IMR-90 (cell line): ENCODE results near the gene LOX. TPM values are rescaled to one million over a fixed set of nuclear protein-coding genes. Genes with fewer than 3 reads are reported as not detected.

Source experiments
- ATAC-seq: fragments of 200-7000 bp; cut with Tn5 transposase; 2 replicates; pipeline ENCODE4 v1.9.1; 2020; ENCODE audit warnings: low read depth, mild to moderate bottlenecking, moderate library complexity
- BruUV-seq: library from RNA; stranded (reverse); fragments of 400-500 nt; replicated peaks from 2 replicates; lab custom pipeline; 2021; lab: Mats Ljungman, UMichigan
- CTCF ChIA-PET: fragments of 300-600 bp; formaldehyde crosslinking; extraction: SDS; loops from one replicate; lab custom pipeline; 2021; ENCODE audit warnings: antibody characterized with exemption; lab: Yijun Ruan, JAX
- POLR2A ChIA-PET: fragments of 300-600 bp; sonication (Branson Sonifier 250); formaldehyde crosslinking; loops from one replicate; lab custom pipeline; 2022; ENCODE audit warnings: antibody characterized with exemption; ENCODE audit not compliant: unreplicated experiment; lab: Charles Lee
- DNase-seq: peaks from one replicate; pipeline ENCODE4 v3.0.0; 2013
- H2AFZ ChIP-seq: replicated peaks from 2 replicates; pipeline ENCODE3; 2013; ENCODE audit warnings: low read length, mild to moderate bottlenecking; ENCODE audit not compliant: poor library complexity
- H2AK5ac ChIP-seq: 2 replicates; pipeline ENCODE4 v1.6.1; 2013; ENCODE audit warnings: low read depth, low read length, inconsistent platforms
- H2AK9ac ChIP-seq: replicated peaks from 2 replicates; pipeline ENCODE3; 2013; ENCODE audit warnings: mild to moderate bottlenecking, low read depth, low read length, moderate library complexity; ENCODE audit not compliant: poor library complexity
- H2BK120ac ChIP-seq: 2 replicates; pipeline ENCODE4 v1.6.1; 2013; ENCODE audit warnings: low read depth, low read length, inconsistent platforms
- H2BK15ac ChIP-seq: 3 replicates; pipeline ENCODE4 v1.6.1; 2013; ENCODE audit warnings: low read depth, low read length, inconsistent platforms
- H2BK20ac ChIP-seq: 2 replicates; pipeline ENCODE4 v1.6.1; 2013; ENCODE audit warnings: low read depth, mild to moderate bottlenecking, inconsistent platforms, low read length, moderate library complexity
- H2BK5ac ChIP-seq: 2 replicates; pipeline ENCODE4 v1.6.1; 2013; ENCODE audit warnings: mild to moderate bottlenecking, low read depth, low read length, inconsistent platforms; ENCODE audit not compliant: poor library complexity, severe bottlenecking
- H3K14ac ChIP-seq: replicated peaks from 2 replicates; pipeline ENCODE4 v1.6.1; 2013; ENCODE audit warnings: low read depth, low read length, inconsistent platforms
- H3K18ac ChIP-seq: 2 replicates; pipeline ENCODE4 v1.6.1; 2013; ENCODE audit warnings: low read depth, low read length, control low read depth
- H3K23ac ChIP-seq: 2 replicates; pipeline ENCODE4 v1.6.1; 2013; ENCODE audit warnings: low read depth, low read length, inconsistent platforms
- H3K27ac ChIP-seq: 2 replicates; pipeline ENCODE4 v1.5.1; 2013; ENCODE audit warnings: mild to moderate bottlenecking, control low read depth, low read length; ENCODE audit not compliant: insufficient read depth
- H3K27me3 ChIP-seq: 2 replicates; pipeline ENCODE4 v1.6.1; 2013; ENCODE audit warnings: low read length; ENCODE audit not compliant: control insufficient read depth, insufficient read depth
- H3K36me3 ChIP-seq: 2 replicates; pipeline ENCODE4 v1.6.1; 2013; ENCODE audit warnings: low read length, mixed read lengths; ENCODE audit not compliant: control insufficient read depth, insufficient read depth
- H3K4ac ChIP-seq: 2 replicates; pipeline ENCODE4 v1.6.1; 2013; ENCODE audit warnings: low read depth, low read length, inconsistent platforms
- H3K4me1 ChIP-seq: 2 replicates; pipeline ENCODE4 v1.6.1; 2013; ENCODE audit warnings: low read length, mixed read lengths; ENCODE audit not compliant: control insufficient read depth, insufficient read depth
- H3K4me2 ChIP-seq: 2 replicates; pipeline ENCODE4 v1.6.1; 2013; ENCODE audit warnings: low read depth, mild to moderate bottlenecking, control low read depth, low read length, moderate library complexity
- H3K4me3 ChIP-seq: 2 replicates; pipeline ENCODE4 v1.5.1; 2013; ENCODE audit warnings: low read depth, mild to moderate bottlenecking, control low read depth, low read length, moderate library complexity; ENCODE audit not compliant: insufficient read depth
- H3K56ac ChIP-seq: 2 replicates; pipeline ENCODE4 v1.6.1; 2013; ENCODE audit warnings: low read length, inconsistent platforms; ENCODE audit not compliant: insufficient read depth; ENCODE audit errors: extremely low read depth
- H3K79me1 ChIP-seq, 2 experiments: 2 replicates each; pipeline ENCODE4 v1.6.1; 2013; ENCODE audit warnings: low read length in 2 of 2, inconsistent platforms in 1 of 2, low read depth in 1 of 2
- H3K9ac ChIP-seq: 2 replicates; pipeline ENCODE4 v1.6.1; 2013; ENCODE audit warnings: low read depth, low read length, control low read depth
- H3K9me1 ChIP-seq: 2 replicates; pipeline ENCODE4 v1.6.1; 2013; ENCODE audit warnings: low read length, inconsistent platforms; ENCODE audit not compliant: insufficient read depth
- H3K9me3 ChIP-seq: 2 replicates; pipeline ENCODE4 v1.6.1; 2013; ENCODE audit warnings: low read length; ENCODE audit not compliant: control insufficient read depth, insufficient read depth
- H4K20me1 ChIP-seq: 2 replicates; pipeline ENCODE4 v1.6.1; 2013; ENCODE audit warnings: low read length, inconsistent platforms; ENCODE audit not compliant: insufficient read depth
- H4K5ac ChIP-seq: 2 replicates; pipeline ENCODE4 v1.6.1; 2013; ENCODE audit warnings: mild to moderate bottlenecking, low read depth, low read length, control low read depth
- H4K8ac ChIP-seq, 2 experiments: 2 replicates each; pipeline ENCODE4 v1.6.1; 2013; ENCODE audit warnings: low read depth in 2 of 2, low read length in 2 of 2, control low read depth in 1 of 2, inconsistent platforms in 1 of 2
- H4K91ac ChIP-seq: 2 replicates; pipeline ENCODE4 v1.6.1; 2013; ENCODE audit warnings: low read depth, low read length, inconsistent platforms; ENCODE audit not compliant: insufficient read depth
- BHLHE40 ChIP-seq: fragments of 150-350 bp; IDR thresholded peaks from 2 replicates; pipeline ENCODE4 v1.6.1; 2016; ENCODE audit warnings: mild to moderate bottlenecking, low read depth, low read length
- CEBPB ChIP-seq: IDR thresholded peaks from 2 replicates; pipeline ENCODE4 v1.6.1; 2012; ENCODE audit warnings: low read depth, low read length, improper control_type of control experiment
- CHD1 ChIP-seq: IDR thresholded peaks from 2 replicates; pipeline ENCODE4 v1.6.1; 2012; ENCODE audit warnings: low read depth, low read length, improper control_type of control experiment
- CTCF ChIP-seq: conservative IDR thresholded peaks from 2 replicates; pipeline ENCODE4 v1.5.1; 2012; ENCODE audit warnings: mild to moderate bottlenecking, low read depth, low read length, improper control_type of control experiment
- ELK1 ChIP-seq: fragments of 150-350 bp; IDR thresholded peaks from 2 replicates; pipeline ENCODE4 v1.6.1; 2016; ENCODE audit warnings: low read depth, mild to moderate bottlenecking, low read length, moderate library complexity, borderline replicate concordance
- MAZ ChIP-seq: IDR thresholded peaks from 2 replicates; pipeline ENCODE4 v1.6.1; 2012; ENCODE audit warnings: low read depth, mild to moderate bottlenecking, low read length, improper control_type of control experiment, moderate library complexity, borderline replicate concordance
- MXI1 ChIP-seq: IDR thresholded peaks from 2 replicates; pipeline ENCODE4 v1.6.1; 2012; ENCODE audit warnings: low read depth, mild to moderate bottlenecking, low read length, moderate library complexity, borderline replicate concordance
- NFE2L2 ChIP-seq: fragments of 150-350 bp; IDR thresholded peaks from 2 replicates; pipeline ENCODE4 v1.6.1; 2016; ENCODE audit warnings: low read depth, mild to moderate bottlenecking, low read length
- POLR2A ChIP-seq: IDR thresholded peaks from 2 replicates; pipeline ENCODE4 v1.6.1; 2012; ENCODE audit warnings: mild to moderate bottlenecking, low read depth, low read length
- RAD21 ChIP-seq: IDR thresholded peaks from 2 replicates; pipeline ENCODE4 v1.6.1; 2012; ENCODE audit warnings: low read length, improper control_type of control experiment
- RCOR1 ChIP-seq: IDR thresholded peaks from 2 replicates; pipeline ENCODE4 v1.6.1; 2012; ENCODE audit warnings: mild to moderate bottlenecking, low read length, improper control_type of control experiment; ENCODE audit not compliant: insufficient replicate concordance
- RFX5 ChIP-seq: IDR thresholded peaks from 2 replicates; pipeline ENCODE4 v1.8.0; 2012; ENCODE audit warnings: low read depth, mild to moderate bottlenecking, low read length, moderate library complexity
- SMC3 ChIP-seq: fragments of 150-350 bp; IDR thresholded peaks from 2 replicates; pipeline ENCODE4 v1.6.1; 2016; ENCODE audit warnings: low read depth, mild to moderate bottlenecking, antibody characterized with exemption, low read length, moderate library complexity
- USF2 ChIP-seq: fragments of 150-350 bp; IDR thresholded peaks from 2 replicates; pipeline ENCODE4 v1.6.1; 2017; ENCODE audit warnings: mild to moderate bottlenecking, antibody characterized with exemption, low read length, low read depth
- WGBS, 2 experiments: methylation state at CpG; one replicate each; pipeline versions ENCODE4 v1.1.5 to v1.1.7; 2013; ENCODE audit warnings: missing lambda C conversion rate in 2 of 2; ENCODE audit not compliant: insufficient read length in 1 of 2; ENCODE audit errors: extremely low coverage in 2 of 2; 5-methylcytosine and 5-hydroxymethylcytosine counted together
- dilution Hi-C: fragments of 300-500 bp; cut with HindIII; formaldehyde crosslinking; loops from one replicate; pipeline ENCODE4 v1.14.3; 2018; ENCODE audit warnings: low sequenced_read_pairs; ENCODE audit not compliant: unreplicated experiment
- in situ Hi-C: fragments of 300-500 bp; cut with MboI; formaldehyde crosslinking; loops from 3 replicates; pipeline ENCODE4 v1.14.3; 2019; ENCODE audit warnings: low sequenced_read_pairs, inconsistent platforms, mixed read lengths
- intact Hi-C: fragments of 100-400 bp; cut with micrococcal nuclease; formaldehyde crosslinking; loops from 2 replicates; pipeline ENCODE4 v1.10.0; 2022
- polyA plus RNA-seq, 3 experiments: library from polyadenylated mRNA; depleted of rRNA; stranded (reverse); fragments of >200 nt; gene quantifications; 2 replicates each; pipeline ENCODE4 v1.2.3, GENCODE V29; 2012; ENCODE audit warnings: low replicate concordance in 1 of 3
- total RNA-seq: library from RNA; depleted of rRNA; stranded (reverse); fragments of >200 nt; gene quantifications from 2 replicates; pipeline ENCODE4 v1.2.3, GENCODE V29; 2012

LOX gene
- total and polyA plus RNA-seq, 2 of the 4 experiments (the other 2 are of a cell fraction): 277 to 662 TPM

- Histone ChIP-seq H3K4me1 (peaks cover 18% of the 10 kb centered on the region), H3K9me1 (peaks cover 7% of the 10 kb centered on the region), H4K91ac (peak overlapping the region; percentile 72), H3K4me2 (no peak overlapping the region; the same call in 1 of the 2 replicates), H3K27ac (peak overlapping the region; percentile 56), H3K18ac (peak overlapping the region; percentile 68), H4K8ac (peak overlapping the region; percentile 28 to 73), H2BK20ac (peak overlapping the region; percentile 75), H3K79me1 (peaks cover 0 to 8% of the 10 kb centered on the region in 2 experiments; a peak in 1 of 4 replicates), H2AK5ac (peak overlapping the region; percentile 87), H2BK5ac (peak overlapping the region; percentile 98), H3K56ac (no peak overlapping the region; the same call in 1 of the 2 replicates), H2BK15ac (peak overlapping the region; percentile 86; the same call in 2 of the 3 replicates), H3K36me3 (no peaks in the 10 kb centered on the region), H4K20me1 (no peaks in the 10 kb centered on the region), H2BK120ac (peak overlapping the region; percentile 75), H3K4ac (peak overlapping the region; percentile 54), H3K14ac (peak overlapping the region; percentile 10; the same call in 1 of the 2 replicates), H3K4me3 (no peak overlapping the region), H2AK9ac (no peak overlapping the region), H3K9me3 (no peaks in the 10 kb centered on the region), H3K9ac (peak overlapping the region; percentile 40; the same call in 1 of the 2 replicates), H3K27me3 (no peaks in the 10 kb centered on the region), H4K5ac (peak overlapping the region; percentile 41; the same call in 1 of the 2 replicates), H2AFZ (peak overlapping the region; percentile 15), H3K23ac (0 out of 2 replicates have a peak overlapping the region, but pooled peaks have one; percentile 6)
- ATAC-seq: peak; percentile 38
- POLR2A ChIA-PET: no interaction called here
- intact Hi-C loops (loop anchor here (2.0 kb wide), 2 partner anchors 13 to 65 kb away; partner anchors contain the start of gene LOX), dilution Hi-C loops (no loop called here), in situ Hi-C loops (loop anchor here (5.0 kb wide), 1 partner anchor 65 kb away; no protein-coding TSS in a partner anchor)
- peak; percentile 77 for DNase-seq
- CTCF ChIA-PET: interaction anchor here (0.6 to 1.5 kb wide), 10 partner anchors 11 to 195 kb away, joined by 3 to 12 read pairs (median 4); partner anchors contain the start of genes LOX and SRFBP1
- no TSS peak for BruUV-seq
- WGBS, 2 experiments: no CpG with 5 or more reads among the region's 9 CpGs
- TF ChIP-seq RAD21: peak; percentile 63
- no peak for TF ChIP-seq RFX5
- no peak for TF ChIP-seq BHLHE40
- no peak for TF ChIP-seq MXI1
- TF ChIP-seq MAZ: no peak
- no peak for TF ChIP-seq CHD1
- peak; percentile 39 for TF ChIP-seq SMC3
- no peak for TF ChIP-seq USF2
- no peak for TF ChIP-seq NFE2L2
- TF ChIP-seq POLR2A: no peak
- no peak for TF ChIP-seq CEBPB
- TF ChIP-seq ELK1: no peak
- peak; percentile 62 for TF ChIP-seq CTCF
- TF ChIP-seq RCOR1: no peak
Measured at GRCh38 chr5:122091936-122092600, 14.0 kb upstream of the LOX start.
